ENCODE results near the gene CMIP.

DNA sequence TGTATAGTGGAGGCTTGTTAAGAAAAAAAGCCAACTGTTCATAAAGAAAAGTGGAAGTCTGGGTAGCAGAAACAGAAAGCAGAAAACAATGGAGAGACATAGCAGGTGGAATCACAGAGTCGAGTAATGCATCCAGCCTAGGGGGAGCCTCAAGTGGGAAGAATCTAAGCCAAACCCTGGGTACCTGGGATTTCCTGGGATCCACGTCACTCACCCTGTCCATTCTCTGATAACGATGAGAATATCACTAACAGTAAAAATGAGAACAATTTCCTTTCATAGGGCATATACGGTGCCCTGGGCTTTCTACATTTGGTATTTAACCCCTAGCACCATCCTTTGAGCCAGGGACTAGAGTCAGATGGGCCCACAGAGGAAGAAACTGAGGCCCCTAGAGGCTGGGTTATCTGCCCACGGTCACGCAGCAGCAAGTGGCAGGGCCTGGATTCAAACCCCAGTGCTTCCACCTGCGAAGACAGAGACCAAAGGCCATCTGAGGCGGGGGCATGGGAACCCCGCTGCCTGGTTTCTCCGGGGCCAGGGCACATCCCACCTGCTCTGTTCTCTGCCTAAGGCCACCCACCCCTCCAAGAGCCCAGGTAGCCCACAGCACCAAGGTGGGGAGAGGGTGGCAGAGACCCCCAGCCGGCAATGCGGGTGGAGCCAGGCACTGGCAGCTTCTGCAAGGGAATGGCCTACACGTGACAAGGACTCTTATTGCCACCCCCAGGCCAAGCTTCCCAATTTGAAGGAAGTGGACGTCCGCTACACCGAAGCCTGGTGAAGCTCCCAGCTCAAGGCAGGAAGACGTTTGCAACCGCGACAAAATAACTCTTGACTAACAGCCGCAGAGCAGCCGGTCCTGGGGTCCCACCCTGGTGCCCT lies 264.6 kb downstream of the CMIP start:
- TF ChIP-seq, protein P1, sequence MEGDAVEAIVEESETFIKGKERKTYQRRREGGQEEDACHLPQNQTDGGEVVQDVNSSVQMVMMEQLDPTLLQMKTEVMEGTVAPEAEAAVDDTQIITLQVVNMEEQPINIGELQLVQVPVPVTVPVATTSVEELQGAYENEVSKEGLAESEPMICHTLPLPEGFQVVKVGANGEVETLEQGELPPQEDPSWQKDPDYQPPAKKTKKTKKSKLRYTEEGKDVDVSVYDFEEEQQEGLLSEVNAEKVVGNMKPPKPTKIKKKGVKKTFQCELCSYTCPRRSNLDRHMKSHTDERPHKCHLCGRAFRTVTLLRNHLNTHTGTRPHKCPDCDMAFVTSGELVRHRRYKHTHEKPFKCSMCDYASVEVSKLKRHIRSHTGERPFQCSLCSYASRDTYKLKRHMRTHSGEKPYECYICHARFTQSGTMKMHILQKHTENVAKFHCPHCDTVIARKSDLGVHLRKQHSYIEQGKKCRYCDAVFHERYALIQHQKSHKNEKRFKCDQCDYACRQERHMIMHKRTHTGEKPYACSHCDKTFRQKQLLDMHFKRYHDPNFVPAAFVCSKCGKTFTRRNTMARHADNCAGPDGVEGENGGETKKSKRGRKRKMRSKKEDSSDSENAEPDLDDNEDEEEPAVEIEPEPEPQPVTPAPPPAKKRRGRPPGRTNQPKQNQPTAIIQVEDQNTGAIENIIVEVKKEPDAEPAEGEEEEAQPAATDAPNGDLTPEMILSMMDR (IDR thresholded peaks at IDR 0.05): no peak
- no peak for TF ChIP-seq POLR2A (IDR thresholded peaks at IDR 0.05)

Measured in transverse colon (tissue), 3 donors.